Neural progenitor cell (in vitro differentiated cells): ENCODE measurements around the gene RNF220. TPM values are rescaled to one million over a fixed set of nuclear protein-coding genes. Genes with fewer than 3 reads are reported as not detected.
A peak's percentile ranks its signal among the peaks of the same experiment; 100 is the strongest.

Source experiments
- DNase-seq: peaks from one replicate; pipeline ENCODE4 v3.0.0-alpha.2; 2016; ENCODE audit warnings: low spot score
- H2AFZ ChIP-seq: fragments of 200-600 bp; sonication (generic); replicated peaks from 2 replicates; pipeline ENCODE4 v1.6.1; 2016; ENCODE audit warnings: antibody characterized with exemption
- H3F3A ChIP-seq: fragments of 200-600 bp; sonication (generic); 2 replicates; pipeline ENCODE4 v1.6.1; 2016; ENCODE audit warnings: antibody characterized with exemption, low read depth
- H3K27ac ChIP-seq: fragments of 200-600 bp; sonication (generic); 2 replicates; pipeline ENCODE4 v1.5.1; 2016; ENCODE audit warnings: mild to moderate bottlenecking
- H3K27me3 ChIP-seq: fragments of 200-600 bp; sonication (generic); 2 replicates; pipeline ENCODE4 v1.6.1; 2016; ENCODE audit warnings: mild to moderate bottlenecking, moderate library complexity
- H3K36me3 ChIP-seq: fragments of 200-600 bp; sonication (generic); 2 replicates; pipeline ENCODE4 v1.5.1; 2016
- H3K4me1 ChIP-seq: fragments of 200-600 bp; sonication (generic); 2 replicates; pipeline ENCODE4 v1.6.1; 2016; ENCODE audit warnings: mixed run types
- H3K4me2 ChIP-seq: fragments of 200-600 bp; sonication (generic); 2 replicates; pipeline ENCODE4 v1.6.1; 2016
- H3K4me3 ChIP-seq: fragments of 200-600 bp; sonication (generic); 2 replicates; pipeline ENCODE4 v1.5.1; 2016
- H3K79me2 ChIP-seq: fragments of 200-600 bp; sonication (generic); 2 replicates; pipeline ENCODE4 v1.6.1; 2016; ENCODE audit warnings: low read depth
- H3K9ac ChIP-seq: fragments of 200-600 bp; sonication (generic); 2 replicates; pipeline ENCODE4 v1.6.1; 2016
- H3K9me3 ChIP-seq: fragments of 200-600 bp; sonication (generic); 2 replicates; pipeline ENCODE4 v1.5.1; 2016; ENCODE audit warnings: low read depth
- H4K20me1 ChIP-seq: fragments of 200-600 bp; sonication (generic); 2 replicates; pipeline ENCODE4 v1.6.1; 2016; ENCODE audit warnings: low read depth
- H3K27ac Mint-ChIP-seq: 3 replicates; pipeline ENCODE4 v1.8.0; 2021; ENCODE audit warnings: mixed read lengths
- H3K27me3 Mint-ChIP-seq: 2 replicates; pipeline ENCODE4 v1.8.0; 2022; ENCODE audit warnings: low read depth, mild to moderate bottlenecking, inconsistent platforms, moderate library complexity, mixed read lengths; ENCODE audit not compliant: insufficient read depth
- H3K36me3 Mint-ChIP-seq: 3 replicates; pipeline ENCODE4 v1.8.0; 2021; ENCODE audit warnings: mixed read lengths
- H3K4me1 Mint-ChIP-seq: 3 replicates; pipeline ENCODE4 v1.8.0; 2021; ENCODE audit warnings: mixed read lengths
- H3K4me3 Mint-ChIP-seq: 3 replicates; pipeline ENCODE4 v1.8.0; 2021; ENCODE audit warnings: mild to moderate bottlenecking, moderate library complexity, mixed read lengths
- H3K9me3 Mint-ChIP-seq: 3 replicates; pipeline ENCODE4 v1.8.0; 2020; ENCODE audit warnings: mixed read lengths
- CTCF ChIP-seq: fragments of 200-600 bp; sonication (generic); IDR thresholded peaks from 2 replicates; pipeline ENCODE4 v1.5.1; 2017; ENCODE audit warnings: antibody characterized with exemption, mild to moderate bottlenecking
- EZH2 ChIP-seq: fragments of 200-600 bp; sonication (generic); IDR thresholded peaks from 2 replicates; pipeline ENCODE4 v1.6.1; 2017; ENCODE audit warnings: antibody characterized with exemption, mild to moderate bottlenecking, moderate library complexity
- EZH2phosphoT487 ChIP-seq: fragments of 200-600 bp; sonication (generic); IDR thresholded peaks from 2 replicates; pipeline ENCODE4 v1.6.1; 2017; ENCODE audit warnings: antibody characterized with exemption
- total RNA-seq: library from RNA; depleted of rRNA; stranded (reverse); fragments of >200 nt; gene quantifications from 2 replicates; pipeline ENCODE4 v1.2.3, GENCODE V29; 2015; ENCODE audit warnings: low replicate concordance

The RNF220 gene
- total RNA-seq, 1 donor from 2014 or later: 93.8 TPM

- H3K9me3 ChIP-seq: no peaks in the 10 kb centered on the region
- no peak overlapping the region for H2AFZ ChIP-seq
- peak; percentile 56 for DNase-seq
- no peaks in the 10 kb centered on the region for H3F3A ChIP-seq
- H3K9me3 Mint-ChIP-seq: no peaks in the 10 kb centered on the region
- peaks cover 17% of the 10 kb centered on the region for H3K4me1 Mint-ChIP-seq
- H3K27ac ChIP-seq: no peak overlapping the region
- peaks cover 4% of the 10 kb centered on the region for H3K36me3 Mint-ChIP-seq
- H3K4me3 Mint-ChIP-seq: peak overlapping the region; percentile 73
- H3K27ac Mint-ChIP-seq: no peak overlapping the region
- H3K4me1 ChIP-seq: peaks cover 4% of the 10 kb centered on the region
- peak overlapping the region; percentile 46 for H3K4me3 ChIP-seq
- H3K79me2 ChIP-seq: no peaks in the 10 kb centered on the region
- H3K27me3 ChIP-seq: peaks cover 68% of the 10 kb centered on the region
- peaks cover 6% of the 10 kb centered on the region for H4K20me1 ChIP-seq
- TF ChIP-seq CTCF (no peak), EZH2 (peak; percentile 95), EZH2phosphoT487 (peak; percentile 83)
- no peak overlapping the region for H3K9ac ChIP-seq
- peaks cover 25% of the 10 kb centered on the region for H3K27me3 Mint-ChIP-seq
- peak overlapping the region; percentile 82 for H3K4me2 ChIP-seq
- H3K36me3 ChIP-seq: no peaks in the 10 kb centered on the region
Measured at GRCh38 chr1:44616991-44617702, 212.1 kb downstream of the RNF220 start.

- Mint-ChIP-seq H3K9me3 (no peaks in the 10 kb centered on the region), H3K4me3 (peak overlapping the region; percentile 52), H3K27me3 (peaks cover 26% of the 10 kb centered on the region), H3K27ac (peak overlapping the region; percentile 33), H3K4me1 (peaks cover 18% of the 10 kb centered on the region), H3K36me3 (peaks cover 4% of the 10 kb centered on the region)
- TF ChIP-seq EZH2 (no peak), EZH2phosphoT487 (no peak), CTCF (no peak)
- H3K9ac ChIP-seq: no peak overlapping the region
- H3K36me3 ChIP-seq: no peaks in the 10 kb centered on the region
- DNase-seq: no peak
- peak overlapping the region; percentile 46 for H3K4me3 ChIP-seq
- H4K20me1 ChIP-seq: peaks cover 6% of the 10 kb centered on the region
- H3F3A ChIP-seq: no peaks in the 10 kb centered on the region
- H3K79me2 ChIP-seq: no peaks in the 10 kb centered on the region
- H3K27ac ChIP-seq: no peak overlapping the region
- H3K9me3 ChIP-seq: no peaks in the 10 kb centered on the region
- H2AFZ ChIP-seq: no peak overlapping the region
- peak overlapping the region; percentile 82 for H3K4me2 ChIP-seq
- H3K4me1 ChIP-seq: peaks cover 4% of the 10 kb centered on the region
- H3K27me3 ChIP-seq: peaks cover 68% of the 10 kb centered on the region
Measured at GRCh38 chr1:44617703-44618029, 212.6 kb downstream of the RNF220 start.

- Mint-ChIP-seq H3K27me3 (peaks cover 32% of the 10 kb centered on the region), H3K4me3 (no peak overlapping the region), H3K4me1 (peaks cover 18% of the 10 kb centered on the region), H3K9me3 (no peaks in the 10 kb centered on the region), H3K27ac (peak overlapping the region; percentile 48), H3K36me3 (peaks cover 4% of the 10 kb centered on the region)
- H3K4me2 ChIP-seq: no peak overlapping the region
- H3K79me2 ChIP-seq: no peaks in the 10 kb centered on the region
- H3K9me3 ChIP-seq: no peaks in the 10 kb centered on the region
- H3K4me1 ChIP-seq: peaks cover 4% of the 10 kb centered on the region
- TF ChIP-seq EZH2 (no peak), CTCF (no peak), EZH2phosphoT487 (no peak)
- no peak overlapping the region for H3K4me3 ChIP-seq
- no peaks in the 10 kb centered on the region for H3F3A ChIP-seq
- no peak for DNase-seq
- H3K9ac ChIP-seq: no peak overlapping the region
- no peak overlapping the region for H2AFZ ChIP-seq
- peaks cover 6% of the 10 kb centered on the region for H4K20me1 ChIP-seq
- H3K27me3 ChIP-seq: peaks cover 63% of the 10 kb centered on the region
- no peak overlapping the region for H3K27ac ChIP-seq
- H3K36me3 ChIP-seq: no peaks in the 10 kb centered on the region
Measured at GRCh38 chr1:44619261-44619900, 214.3 kb downstream of the RNF220 start.
